HG03060 (cell line): Measurements from ENCODE around the gene POU2F1.
"Not testable (repeated sequence)": the region's sequence is repeated elsewhere in the genome, so short reads cannot be mapped to it uniquely, and the experiment has no call there.

Experiments
- ATAC-seq: cut with Tn5 transposase; IDR thresholded peaks from one replicate; pipeline ENCODE4 v1.9.1; 2021; ENCODE audit warnings: low read depth, moderate number of reproducible peaks; ENCODE audit not compliant: unreplicated experiment

POU2F1 gene

GRCh38 chr1:167202049-167202448 is 18.6 kb upstream of the POU2F1 start:
- ATAC-seq, result no peak

- ATAC-seq, result not testable (repeated sequence)
Measured at GRCh38 chr1:167205306-167206050, 15.2 kb upstream of the POU2F1 start.

- no peak for ATAC-seq
Measured at GRCh38 chr1:167206166-167206835, 14.4 kb upstream of the POU2F1 start.

GRCh38 chr1:167207940-167208623 is 12.6 kb upstream of the POU2F1 start:
- no peak for ATAC-seq

- ATAC-seq, result no peak
Measured at GRCh38 chr1:167208624-167208976, 12.1 kb upstream of the POU2F1 start.

GRCh38 chr1:167209044-167209443 is 11.6 kb upstream of the POU2F1 start:
- ATAC-seq, result no peak

GRCh38 chr1:167210966-167211674 is 9.6 kb upstream of the POU2F1 start:
- no peak for ATAC-seq

GRCh38 chr1:167212025-167212424 is 8.7 kb upstream of the POU2F1 start:
- ATAC-seq, result no peak

GRCh38 chr1:167216809-167217208 is 3.9 kb upstream of the POU2F1 start:
- no peak for ATAC-seq

- ATAC-seq, result no peak
Measured at GRCh38 chr1:167219194-167219593, 1.5 kb upstream of the POU2F1 start.

- ATAC-seq, result peak; percentile 30
Measured at GRCh38 chr1:167219646-167220536, 795 bp upstream of the POU2F1 start.

- no peak for ATAC-seq
Measured at GRCh38 chr1:167221126-167221737, 546 bp downstream of the POU2F1 start.

- ATAC-seq, result no peak
Measured at GRCh38 chr1:167221738-167222610, 1.3 kb downstream of the POU2F1 start.

- ATAC-seq, result no peak
Measured at GRCh38 chr1:167223144-167224103, 2.7 kb downstream of the POU2F1 start.

- not testable (repeated sequence) for ATAC-seq
Measured at GRCh38 chr1:167224734-167225235, 4.1 kb downstream of the POU2F1 start.

GRCh38 chr1:167225920-167226319 is 5.2 kb downstream of the POU2F1 start:
- ATAC-seq, result no peak

GRCh38 chr1:167227934-167228378 is 7.3 kb downstream of the POU2F1 start:
- no peak for ATAC-seq
